SHP77 (cell line): ENCODE measurements around the gene IMMP2L.

Experiments used
- DNase-seq, 2 experiments: peaks; one replicate each; lab custom pipeline; 2025; lab: John Stamatoyannopoulos, UW

The IMMP2L gene

DNA sequence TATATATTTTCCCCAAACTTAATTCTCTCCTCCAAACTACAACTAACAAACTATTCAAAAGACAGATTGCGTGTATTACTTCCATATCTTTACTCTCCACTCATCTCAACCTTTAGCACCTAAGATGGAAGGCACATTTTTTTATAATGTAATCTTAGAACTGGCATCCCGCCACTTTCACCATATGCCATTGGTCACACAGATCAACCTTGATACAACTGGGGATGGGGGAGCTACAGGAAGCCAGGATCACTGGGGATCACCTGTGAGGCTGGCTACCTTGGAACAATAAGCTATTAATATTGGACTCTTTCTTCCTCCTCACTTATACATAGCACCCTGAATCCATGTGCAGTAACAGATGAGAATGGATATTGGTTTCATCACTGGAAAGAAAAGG, 941.0 kb downstream of the IMMP2L start:
- no peak for DNase-seq

DNA sequence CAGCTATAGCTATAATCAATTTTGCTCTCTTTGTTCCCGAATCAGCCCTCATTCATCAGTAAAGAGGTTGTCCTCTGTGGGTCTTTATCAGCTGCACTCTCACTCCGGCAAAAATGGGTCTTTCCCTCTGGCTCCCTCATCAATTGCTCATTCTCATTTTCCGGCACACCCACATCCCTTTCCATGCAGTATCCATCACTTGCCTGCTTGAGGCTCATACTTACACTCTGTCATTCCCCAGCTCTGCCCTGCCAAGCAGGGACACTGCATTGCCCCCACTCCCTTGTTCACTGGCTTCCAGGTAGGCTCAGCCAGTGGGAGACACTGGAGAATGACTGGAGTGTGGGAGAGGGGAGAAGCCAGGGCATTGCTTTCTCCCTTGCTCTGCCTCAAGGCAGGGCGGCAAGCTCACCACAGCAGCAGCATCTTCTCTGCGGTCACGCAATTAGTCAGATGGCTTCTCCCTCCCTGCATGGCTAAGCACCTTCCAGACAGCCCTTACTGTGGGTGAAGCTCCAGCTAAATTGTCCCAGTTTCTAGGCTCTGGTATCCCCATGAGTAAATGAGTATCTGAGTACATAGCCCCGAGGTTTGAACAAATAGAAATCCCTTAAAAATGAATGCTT, 942.1 kb downstream of the IMMP2L start:
- no peak for DNase-seq
